Stomach (tissue), 4 donors: ENCODE measurements around the gene FLII.

ENCODE experiments used
- POLR2A ChIP-seq, 4 donors: fragments of 450-650 bp; IDR thresholded peaks; one replicate each; pipeline ENCODE4 v1.6.1; 2016; ENCODE audit warnings: antibody characterized with exemption in 4 of 4, control low read depth in 2 of 4, mild to moderate bottlenecking in 1 of 4, moderate library complexity in 1 of 4
- POLR2AphosphoS5 ChIP-seq, 3 donors: sonication (generic); formaldehyde crosslinking; IDR thresholded peaks; one replicate each; pipeline ENCODE4 v1.6.1; 2016; ENCODE audit warnings: antibody characterized with exemption in 3 of 3
- TF ChIP-seq, protein P1 (sequence below), 7 experiments: fragments of 450-650 bp in 4 of 7; fragments of 200-600 bp in 3 of 7; sonication (generic) in 3 of 7; IDR thresholded peaks; one replicate each; pipeline ENCODE4 v1.5.1; 2016 to 2019; ENCODE audit warnings: antibody characterized with exemption in 7 of 7, control low read depth in 2 of 7, mild to moderate bottlenecking in 1 of 7

DNA sequence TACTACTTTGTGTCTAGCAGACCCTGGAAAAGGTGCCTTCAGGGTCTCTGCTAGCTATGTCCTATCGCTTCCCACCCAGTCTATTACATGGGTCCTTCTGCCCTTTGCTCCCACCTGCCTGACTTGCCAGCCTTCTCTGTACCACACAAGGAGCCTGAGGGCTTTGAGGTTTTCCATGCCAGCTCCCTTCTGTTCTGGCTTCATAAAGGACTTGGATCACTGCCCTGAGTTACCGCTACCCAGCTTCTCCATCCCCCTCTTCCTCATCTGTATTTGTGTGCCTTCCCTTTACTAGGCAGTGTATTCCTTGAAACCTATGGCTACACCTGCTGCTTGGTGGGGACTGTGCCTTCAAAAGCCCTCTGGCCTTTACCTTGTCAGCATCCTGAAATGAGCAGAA lies 52.7 kb downstream of the FLII start:
- TF ChIP-seq POLR2A (IDR thresholded peaks at IDR 0.05) (no peak), POLR2AphosphoS5 (IDR thresholded peaks at IDR 0.05) (no peak)
- TF ChIP-seq, protein P1, sequence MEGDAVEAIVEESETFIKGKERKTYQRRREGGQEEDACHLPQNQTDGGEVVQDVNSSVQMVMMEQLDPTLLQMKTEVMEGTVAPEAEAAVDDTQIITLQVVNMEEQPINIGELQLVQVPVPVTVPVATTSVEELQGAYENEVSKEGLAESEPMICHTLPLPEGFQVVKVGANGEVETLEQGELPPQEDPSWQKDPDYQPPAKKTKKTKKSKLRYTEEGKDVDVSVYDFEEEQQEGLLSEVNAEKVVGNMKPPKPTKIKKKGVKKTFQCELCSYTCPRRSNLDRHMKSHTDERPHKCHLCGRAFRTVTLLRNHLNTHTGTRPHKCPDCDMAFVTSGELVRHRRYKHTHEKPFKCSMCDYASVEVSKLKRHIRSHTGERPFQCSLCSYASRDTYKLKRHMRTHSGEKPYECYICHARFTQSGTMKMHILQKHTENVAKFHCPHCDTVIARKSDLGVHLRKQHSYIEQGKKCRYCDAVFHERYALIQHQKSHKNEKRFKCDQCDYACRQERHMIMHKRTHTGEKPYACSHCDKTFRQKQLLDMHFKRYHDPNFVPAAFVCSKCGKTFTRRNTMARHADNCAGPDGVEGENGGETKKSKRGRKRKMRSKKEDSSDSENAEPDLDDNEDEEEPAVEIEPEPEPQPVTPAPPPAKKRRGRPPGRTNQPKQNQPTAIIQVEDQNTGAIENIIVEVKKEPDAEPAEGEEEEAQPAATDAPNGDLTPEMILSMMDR (IDR thresholded peaks at IDR 0.05) = no peak
